ENCODE data around the gene IQCK. TPM values are rescaled to one million over a fixed set of nuclear protein-coding genes. Genes with fewer than 3 reads are reported as not detected.
A peak's percentile ranks its signal among the peaks of the same experiment; 100 is the strongest.

IQCK gene
- total RNA-seq, 1 donor from 2014 or later = not detected

DNA sequence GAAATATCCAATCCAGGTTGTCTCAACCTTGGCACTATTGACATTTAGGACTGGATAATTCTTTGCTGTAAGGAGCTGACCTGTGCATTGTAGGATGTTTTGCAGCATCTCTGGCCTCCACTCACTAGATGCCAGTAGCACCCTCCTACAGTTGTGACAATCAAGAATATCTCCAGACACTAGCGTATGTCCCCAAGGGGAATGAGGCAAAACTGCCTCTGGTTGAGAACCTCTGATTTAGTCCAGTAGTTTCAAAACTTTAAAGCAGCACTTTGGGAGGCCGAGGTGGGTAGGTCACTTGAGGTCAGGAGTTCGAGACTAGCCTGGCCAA is 48.4 kb downstream of the IQCK start:
- no peaks in the 10 kb centered on the region for H3K9me3 ChIP-seq
- DNase-seq (ENCODE audit: low spot score in 2 of 2) = no peak
- H3K4me1 ChIP-seq = peaks cover 0 to 4% of the 10 kb centered on the region in 2 donors
- no peak for TF ChIP-seq CTCF (IDR thresholded peaks at IDR 0.05)
- H3K27ac ChIP-seq = peak overlapping the region in 1 of 2 donors; percentile 47
- no peak overlapping the region for H3K4me3 ChIP-seq
- H3K27me3 ChIP-seq = no peaks in the 10 kb centered on the region
- H3K36me3 ChIP-seq = no peaks in the 10 kb centered on the region
- intact Hi-C loops (cut with DNase I) = loop anchor here (5.0 kb wide), 1 partner anchor 116 kb away; the partner anchor contains the start of gene GPRC5B

GRCh38 chr16:19766988-19767387 is 48.9 kb downstream of the IQCK start:
- Histone ChIP-seq H3K27me3 (no peaks in the 10 kb centered on the region), H3K27ac (no peak overlapping the region), H3K36me3 (no peaks in the 10 kb centered on the region), H3K4me3 (no peak overlapping the region), H3K9me3 (no peaks in the 10 kb centered on the region), H3K4me1 (peaks cover 0 to 4% of the 10 kb centered on the region in 2 donors)
- intact Hi-C loops (cut with DNase I) = loop anchor here (5.0 kb wide), 1 partner anchor 115 kb away; the partner anchor contains the start of gene GPRC5B
- no peak for TF ChIP-seq CTCF (IDR thresholded peaks at IDR 0.05)
- DNase-seq (ENCODE audit: low spot score in 2 of 2) = no peak

- Histone ChIP-seq H3K4me3 (no peak overlapping the region), H3K9me3 (no peaks in the 10 kb centered on the region), H3K4me1 (peaks cover 0 to 4% of the 10 kb centered on the region in 2 donors), H3K27ac (no peak overlapping the region), H3K27me3 (no peaks in the 10 kb centered on the region), H3K36me3 (no peaks in the 10 kb centered on the region)
- TF ChIP-seq CTCF (IDR thresholded peaks at IDR 0.05) = no peak
- intact Hi-C loops (cut with DNase I) = loop anchor here (5.0 kb wide), 1 partner anchor 115 kb away; the partner anchor contains the start of gene GPRC5B
- DNase-seq (ENCODE audit: low spot score in 2 of 2) = no peak
Observed at GRCh38 chr16:19767497-19767896, 49.4 kb downstream of the IQCK start.

GRCh38 chr16:19769239-19769638 is 51.2 kb downstream of the IQCK start:
- no peak for DNase-seq (ENCODE audit: low spot score in 2 of 2)
- Histone ChIP-seq H3K27me3 (no peaks in the 10 kb centered on the region), H3K4me3 (no peak overlapping the region), H3K36me3 (no peaks in the 10 kb centered on the region), H3K9me3 (no peaks in the 10 kb centered on the region), H3K4me1 (peaks cover 0 to 4% of the 10 kb centered on the region in 2 donors), H3K27ac (no peak overlapping the region)
- intact Hi-C loops (cut with DNase I) = loop anchor here (5.0 kb wide), 1 partner anchor 113 kb away; the partner anchor contains the start of gene GPRC5B
- no peak for TF ChIP-seq CTCF (IDR thresholded peaks at IDR 0.05)

GRCh38 chr16:19771040-19771439 is 53.0 kb downstream of the IQCK start:
- no peaks in the 10 kb centered on the region for H3K9me3 ChIP-seq
- no peak overlapping the region for H3K4me3 ChIP-seq
- intact Hi-C loops (cut with DNase I) = no loop called here
- H3K27ac ChIP-seq = no peak overlapping the region
- H3K27me3 ChIP-seq = no peaks in the 10 kb centered on the region
- no peaks in the 10 kb centered on the region for H3K36me3 ChIP-seq
- peaks cover 0 to 3% of the 10 kb centered on the region in 2 donors for H3K4me1 ChIP-seq
- no peak for DNase-seq (ENCODE audit: low spot score in 2 of 2)
- TF ChIP-seq CTCF (IDR thresholded peaks at IDR 0.05) = no peak

DNA sequence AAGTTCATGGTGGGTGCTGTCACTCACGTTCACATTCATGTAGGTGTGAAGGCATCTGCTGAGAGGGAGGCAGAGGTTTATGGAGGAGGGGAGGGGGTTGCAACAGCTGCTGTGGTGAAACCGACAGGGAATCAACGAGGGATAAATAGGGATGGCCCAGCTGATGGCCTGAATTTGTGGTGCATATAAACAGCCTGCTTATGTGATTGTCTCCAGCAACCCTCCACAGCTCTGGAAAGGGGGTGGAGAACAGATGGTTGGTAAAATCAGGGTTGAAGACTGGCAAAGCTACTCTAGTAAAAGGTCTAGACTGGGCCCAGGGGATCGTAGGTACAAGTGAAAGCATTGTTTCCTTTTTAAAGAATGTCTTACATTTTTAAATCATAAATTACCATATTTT is 53.7 kb downstream of the IQCK start:
- H3K27ac ChIP-seq = no peak overlapping the region
- H3K36me3 ChIP-seq = no peaks in the 10 kb centered on the region
- DNase-seq (ENCODE audit: low spot score in 2 of 2) = no peak
- no peaks in the 10 kb centered on the region for H3K4me1 ChIP-seq
- TF ChIP-seq CTCF (IDR thresholded peaks at IDR 0.05) = no peak
- no peaks in the 10 kb centered on the region for H3K9me3 ChIP-seq
- no peaks in the 10 kb centered on the region for H3K27me3 ChIP-seq
- no peak overlapping the region for H3K4me3 ChIP-seq
- intact Hi-C loops (cut with DNase I) = no loop called here
